NCI-H2171 treated with DMSO at 0.1 percent for 48 hours (cell line): Measurements from ENCODE around the gene ASTN2.

Source experiments
- DNase-seq: peaks from one replicate; lab custom pipeline; 2025; lab: John Stamatoyannopoulos, UW

The ASTN2 gene

DNA sequence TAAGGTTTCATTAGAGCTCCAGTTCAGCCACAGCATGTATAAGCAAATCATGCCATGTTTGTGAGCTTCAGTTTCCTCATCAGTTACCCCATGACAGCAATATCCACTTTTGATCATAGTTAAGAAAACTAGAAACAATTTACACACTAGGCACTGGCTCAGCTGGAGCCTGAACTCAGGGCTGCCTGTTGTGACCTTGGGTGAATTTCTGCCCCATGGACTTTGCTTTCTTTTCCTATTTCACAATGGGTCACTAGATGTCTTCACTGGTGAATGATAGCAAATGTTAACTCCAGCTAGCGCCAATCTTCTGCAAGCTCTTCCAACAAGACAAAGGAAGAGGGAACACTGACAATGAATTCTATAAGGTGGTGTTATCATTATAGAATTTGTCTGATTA is 961.1 kb downstream of the ASTN2 start:
- no peak for DNase-seq

DNA sequence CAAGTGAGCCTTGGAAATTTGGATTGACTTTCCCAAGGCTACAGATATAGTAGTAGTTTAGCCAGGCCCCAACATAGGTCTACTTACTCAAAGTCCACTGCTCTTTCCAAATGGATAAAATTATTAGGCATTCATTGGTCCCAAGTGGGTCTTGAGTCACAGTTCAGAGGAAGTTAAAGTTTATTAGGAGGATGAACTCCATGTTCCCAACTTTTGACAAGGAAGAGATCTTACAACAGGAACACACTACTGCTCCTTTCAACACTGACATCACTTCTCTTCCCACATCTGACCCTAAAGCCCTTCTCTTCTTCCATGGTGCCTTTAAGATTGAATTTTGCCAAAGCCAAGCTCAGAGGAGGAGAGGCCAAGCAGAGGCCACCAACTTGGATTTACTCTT is 962.2 kb downstream of the ASTN2 start:
- no peak for DNase-seq

DNA sequence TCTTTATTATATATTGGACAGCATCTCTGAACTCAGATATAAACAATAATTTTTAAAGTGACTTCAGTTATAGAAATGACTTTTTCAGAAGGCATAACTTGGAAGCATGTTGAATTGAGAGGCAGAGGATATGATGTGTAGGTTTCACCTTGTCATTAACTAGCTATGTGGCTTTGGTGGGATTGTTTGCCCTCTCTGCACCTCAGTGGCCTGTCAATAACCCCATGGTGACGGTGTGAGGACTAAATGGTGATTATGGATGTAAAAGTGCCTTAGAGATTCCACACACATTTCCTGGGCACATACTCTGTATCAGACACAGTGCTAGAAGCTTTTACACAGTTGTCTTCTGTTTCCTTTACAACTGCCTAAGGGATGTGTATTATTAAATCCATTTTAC is 962.6 kb downstream of the ASTN2 start:
- DNase-seq, result no peak

DNA sequence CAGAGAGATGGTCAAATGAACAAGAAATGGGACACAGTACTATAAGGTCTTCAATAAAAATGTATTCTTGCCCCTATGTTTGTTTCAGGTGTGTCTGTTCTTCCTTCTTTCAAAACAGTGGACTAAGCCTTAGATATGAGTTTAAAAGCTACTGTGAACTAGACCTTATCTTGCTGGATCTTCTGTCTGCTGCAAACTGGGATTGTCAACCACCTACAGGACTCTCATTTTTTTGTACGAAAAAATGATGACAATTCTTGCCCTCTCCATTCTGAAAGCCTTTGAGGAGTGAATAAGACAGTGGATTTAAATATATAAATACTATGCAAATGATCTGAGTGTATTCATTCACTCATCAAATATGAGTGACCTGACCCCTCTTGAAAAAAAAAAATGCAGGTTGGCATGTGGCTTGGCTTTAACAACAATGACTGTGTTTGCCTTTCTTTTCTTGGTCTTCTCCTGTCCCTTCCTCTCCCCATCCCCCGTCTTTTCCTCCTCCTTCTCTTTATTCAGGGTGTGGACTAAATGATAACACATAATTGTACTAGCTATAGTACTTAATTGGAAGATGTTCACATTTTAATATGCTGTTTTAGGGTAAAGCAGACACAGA is 963.2 kb downstream of the ASTN2 start:
- no peak for DNase-seq

DNA sequence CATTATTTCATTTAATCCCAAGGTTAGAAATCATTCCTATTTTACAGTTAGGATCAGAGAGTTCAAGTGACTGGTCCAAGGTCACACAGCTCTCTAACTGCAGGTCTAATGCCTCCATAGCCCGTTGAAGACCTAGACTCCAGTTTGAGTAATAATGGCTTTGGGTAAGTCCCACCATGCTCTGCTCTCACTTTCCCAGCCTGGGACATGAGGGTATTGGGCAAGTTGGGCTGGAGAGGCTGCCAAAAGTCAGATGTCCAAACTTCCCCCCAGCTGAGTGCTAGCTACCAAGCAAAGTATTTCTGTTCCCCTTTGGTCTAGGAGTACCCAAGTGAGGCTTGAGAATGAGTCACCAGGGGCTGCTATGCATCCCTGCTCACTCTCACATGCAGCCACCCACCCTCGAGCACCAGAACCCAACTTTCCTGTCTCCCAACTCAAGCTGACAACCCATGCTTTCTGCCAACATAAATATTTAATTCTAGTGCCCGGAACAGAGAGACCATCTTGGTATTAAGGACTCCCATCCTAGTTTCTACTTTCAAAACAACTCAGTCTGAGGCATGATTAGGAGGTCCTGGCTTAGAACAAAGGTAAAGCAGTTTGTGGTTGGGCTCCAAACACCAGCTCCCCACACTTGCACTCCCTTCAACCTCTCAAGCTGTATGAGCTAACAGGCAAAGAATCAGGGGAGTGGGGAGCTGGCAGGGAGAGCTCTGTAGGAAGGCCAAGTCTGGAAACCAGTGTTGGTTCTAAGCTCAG is 964.3 kb downstream of the ASTN2 start:
- no peak for DNase-seq

DNA sequence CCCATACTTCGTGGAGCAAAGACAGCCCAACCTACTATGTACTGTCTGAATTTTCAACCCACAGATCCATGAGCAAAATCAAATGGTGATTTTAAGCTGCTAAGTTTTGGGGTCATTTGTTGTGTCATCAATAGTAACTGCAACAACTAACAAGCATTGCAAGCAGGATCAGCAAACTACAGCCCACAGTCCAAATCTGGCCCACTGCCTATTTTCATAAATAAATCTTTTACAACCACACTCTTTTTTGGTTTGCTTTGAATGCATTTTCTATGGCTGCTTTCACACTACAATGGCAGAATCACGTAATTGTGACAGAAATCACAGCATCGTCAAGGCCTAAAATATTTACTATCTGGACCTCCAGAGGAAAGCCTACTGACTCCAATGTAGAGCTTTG is 964.9 kb downstream of the ASTN2 start:
- no peak for DNase-seq

DNA sequence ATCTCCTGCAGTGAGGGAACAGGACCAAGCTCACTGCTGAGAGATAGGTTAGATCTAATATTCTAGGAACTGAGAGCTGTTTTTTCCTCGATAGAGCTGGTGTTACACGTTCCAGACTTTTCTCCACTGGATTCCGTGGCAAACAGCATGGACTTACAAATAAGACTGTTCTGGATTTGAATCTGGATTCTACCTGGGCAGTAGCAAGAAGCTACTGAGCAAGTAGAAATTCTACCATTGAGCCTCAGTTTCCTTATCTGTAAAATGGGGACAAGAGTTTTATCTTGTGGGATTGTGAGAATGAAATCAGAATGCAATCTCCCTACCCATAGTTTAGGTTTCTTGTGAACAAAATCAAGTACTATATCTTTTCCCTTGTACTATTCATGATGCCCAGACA is 966.4 kb downstream of the ASTN2 start:
- no peak for DNase-seq

DNA sequence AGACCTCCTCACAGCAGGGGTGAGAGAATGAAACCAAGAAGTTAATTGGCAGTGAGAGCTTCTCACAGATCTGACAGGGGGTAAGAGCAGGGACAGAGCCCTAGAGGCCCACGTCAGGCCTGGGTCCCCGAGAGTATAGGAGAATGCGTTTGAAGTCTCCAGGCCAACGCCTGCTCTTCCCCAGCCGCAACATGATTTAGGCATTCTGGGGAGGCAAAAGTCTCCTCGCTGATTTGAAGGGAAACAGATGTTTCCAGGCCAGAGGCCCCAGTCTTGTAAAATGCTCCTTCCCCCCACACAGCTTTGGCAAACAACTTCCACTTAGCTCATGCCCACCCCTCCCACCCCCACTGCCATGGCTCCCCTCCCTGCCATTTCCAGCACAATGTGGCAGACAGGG is 966.9 kb downstream of the ASTN2 start:
- no peak for DNase-seq

DNA sequence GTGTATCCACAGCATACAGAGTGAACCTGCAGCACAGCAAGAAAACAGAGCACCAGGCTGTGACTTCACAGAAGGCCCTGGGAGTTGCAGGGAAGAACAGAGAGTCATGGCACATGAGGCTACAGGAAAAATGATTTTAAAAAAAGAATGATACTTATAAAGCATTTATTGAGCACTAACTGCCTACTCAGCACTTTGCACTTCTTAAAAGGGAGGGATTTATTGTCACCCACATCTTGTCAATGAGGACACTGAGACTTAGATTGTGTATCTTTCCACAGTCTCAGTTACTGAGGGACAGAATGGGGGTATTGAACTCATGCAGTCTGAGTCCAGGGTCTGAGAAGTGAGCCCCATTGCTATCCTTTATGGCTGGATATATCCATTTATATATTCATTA is 972.3 kb downstream of the ASTN2 start:
- DNase-seq, result no peak

DNA sequence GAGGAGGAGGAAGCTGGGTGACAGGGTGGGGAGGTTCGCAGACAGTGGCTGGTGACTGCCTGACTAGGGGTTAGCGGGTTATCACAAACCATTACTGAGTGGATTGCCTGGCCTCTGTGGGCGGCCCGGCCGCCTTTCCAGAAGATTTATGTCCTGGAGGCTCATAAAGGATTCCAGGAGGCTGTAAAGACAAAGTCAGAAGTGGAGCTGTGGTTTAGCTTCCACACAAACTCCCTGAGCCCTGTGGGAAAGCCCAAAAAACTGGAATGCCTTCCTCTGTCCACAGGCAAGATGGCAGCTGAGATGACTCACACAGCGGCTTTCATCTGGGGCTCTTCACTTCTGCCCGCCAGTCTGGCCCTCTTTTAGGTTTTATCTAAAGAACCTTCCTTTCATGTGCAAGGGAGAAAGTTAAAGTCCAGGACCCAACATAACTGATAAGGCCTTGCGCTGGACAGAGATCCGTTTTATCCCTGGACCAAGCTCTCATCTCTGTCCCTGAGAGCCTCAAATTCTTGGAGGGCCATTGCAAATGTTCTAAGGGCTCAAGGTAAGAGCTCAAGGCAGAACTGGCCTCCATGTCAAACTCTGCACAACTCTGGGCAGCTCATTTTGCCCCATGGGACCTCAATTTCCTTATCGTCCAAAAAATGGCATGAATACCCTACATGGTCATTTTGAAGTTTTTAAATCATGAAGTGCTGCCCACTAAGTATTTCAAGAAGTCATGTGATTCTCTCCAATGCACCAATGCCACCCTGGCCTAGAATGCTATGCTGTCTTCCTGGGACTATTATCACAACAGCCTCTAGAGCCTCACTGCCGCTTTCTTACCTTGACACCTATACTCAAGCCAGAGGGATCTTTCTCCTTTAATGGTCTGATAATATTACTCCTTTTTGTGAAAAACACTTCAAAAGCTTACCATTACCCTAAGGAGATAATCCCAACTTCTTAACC is 977.2 kb downstream of the ASTN2 start:
- DNase-seq, result no peak

DNA sequence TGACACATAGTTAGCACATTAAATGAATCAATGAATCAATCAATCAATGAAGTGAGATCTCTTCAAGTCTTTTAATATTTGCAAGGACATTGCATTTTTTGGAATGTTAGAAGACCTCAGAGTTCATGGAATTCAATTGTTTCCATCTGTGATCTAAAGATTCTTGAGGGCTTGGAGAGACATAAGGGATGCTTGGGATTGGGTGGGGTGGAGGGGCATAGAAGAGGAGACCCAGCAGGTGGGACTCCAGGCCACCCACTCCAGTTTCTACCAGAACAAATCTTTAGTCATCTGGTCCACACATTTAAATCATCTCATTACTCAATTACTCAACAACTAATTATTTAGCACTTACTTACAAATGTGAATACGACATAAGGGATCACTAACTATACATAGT is 978.7 kb downstream of the ASTN2 start:
- DNase-seq, result no peak

DNA sequence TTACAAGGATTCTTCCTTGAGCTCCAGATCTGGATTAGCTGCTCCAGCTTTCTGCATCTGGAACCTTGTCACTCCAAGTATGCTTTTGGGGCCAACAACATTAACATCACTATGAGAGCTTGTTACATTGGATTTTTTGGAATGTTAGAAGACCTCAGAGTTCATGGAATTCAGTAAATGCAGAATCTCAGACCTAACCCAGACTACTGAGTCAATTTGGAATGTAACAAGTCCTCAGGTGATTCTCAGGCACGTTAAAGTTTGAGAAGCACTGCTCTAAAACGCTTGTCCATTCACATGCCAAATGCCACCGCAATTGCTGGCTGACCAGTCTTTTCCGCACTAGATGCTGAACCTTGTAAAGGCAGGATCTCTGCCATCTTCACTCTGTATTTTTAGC is 979.2 kb downstream of the ASTN2 start:
- DNase-seq, result no peak

DNA sequence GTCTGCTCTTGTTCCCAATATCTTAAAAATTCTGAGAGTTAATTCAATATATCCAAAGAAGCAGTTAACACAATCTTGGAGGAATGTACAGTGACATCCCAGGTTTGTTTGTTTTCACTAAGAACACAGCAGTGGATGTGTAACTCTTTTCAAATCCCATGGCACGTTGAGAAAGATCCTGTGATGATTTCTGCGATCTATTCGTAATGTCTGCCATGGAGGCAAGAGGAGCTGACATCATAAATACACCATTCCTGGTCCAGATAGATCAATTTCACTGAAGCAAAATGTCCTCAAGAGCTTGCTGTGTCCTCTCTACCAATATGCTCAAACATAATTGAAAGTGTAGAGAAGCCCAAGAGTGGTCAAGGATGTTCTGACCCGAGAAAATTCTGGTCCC is 980.5 kb downstream of the ASTN2 start:
- DNase-seq, result no peak

DNA sequence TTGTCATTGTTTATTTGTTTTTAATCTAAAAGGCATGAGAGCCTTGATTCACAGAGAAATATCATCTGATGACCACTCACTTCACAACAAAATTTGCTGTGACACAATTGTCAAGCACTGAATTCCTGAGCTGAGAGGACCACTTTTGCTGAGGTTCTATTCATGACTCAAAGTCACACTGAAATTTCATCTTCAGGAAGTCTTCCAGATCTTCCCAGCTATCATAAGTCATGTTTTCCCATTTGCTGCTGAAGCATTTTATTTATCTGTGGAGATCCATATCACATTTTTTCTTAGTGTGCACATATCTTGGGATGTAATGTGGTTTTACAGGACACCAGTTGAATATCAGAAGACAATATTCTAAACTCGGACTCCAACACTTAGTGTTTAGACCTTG is 982.8 kb downstream of the ASTN2 start:
- DNase-seq, result no peak

DNA sequence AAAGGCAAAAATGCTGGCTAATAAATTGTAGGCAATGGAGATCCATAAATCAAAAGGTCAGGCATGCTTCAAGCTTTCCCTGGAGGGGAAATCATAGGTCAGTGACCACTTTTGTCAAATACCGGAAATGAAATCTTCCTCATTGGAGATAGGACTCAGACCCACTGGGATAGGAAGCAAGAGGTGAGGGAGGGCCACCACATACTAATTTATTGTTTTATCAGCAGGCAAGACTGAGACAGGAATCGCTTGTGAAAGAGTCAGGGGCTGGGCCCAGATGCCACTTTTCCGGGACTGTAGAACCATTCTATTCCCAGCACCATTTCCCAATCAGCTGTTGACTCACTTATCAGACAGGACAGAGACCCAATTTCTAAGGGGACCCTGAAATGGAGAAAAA is 984.0 kb downstream of the ASTN2 start:
- DNase-seq, result no peak

DNA sequence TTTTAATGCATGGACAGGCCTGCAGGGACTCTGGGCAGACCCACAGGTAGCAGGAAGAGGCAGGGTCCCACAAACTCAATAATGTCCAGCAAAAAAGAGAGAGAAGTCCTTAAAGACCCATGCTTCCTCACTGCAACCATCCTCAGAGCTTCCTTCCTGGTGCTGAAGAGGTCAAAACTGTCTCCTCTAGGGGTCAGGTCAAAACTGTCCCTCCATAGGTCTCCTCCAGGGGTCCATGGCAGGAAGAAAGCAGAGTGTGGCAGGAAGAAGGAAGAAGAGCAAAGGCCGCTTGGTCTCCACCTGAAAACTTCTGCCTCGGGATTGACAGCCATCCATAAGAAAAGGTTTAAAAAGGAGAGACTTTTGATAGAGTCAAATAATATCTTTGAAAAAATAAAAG is 989.6 kb downstream of the ASTN2 start:
- DNase-seq, result no peak

DNA sequence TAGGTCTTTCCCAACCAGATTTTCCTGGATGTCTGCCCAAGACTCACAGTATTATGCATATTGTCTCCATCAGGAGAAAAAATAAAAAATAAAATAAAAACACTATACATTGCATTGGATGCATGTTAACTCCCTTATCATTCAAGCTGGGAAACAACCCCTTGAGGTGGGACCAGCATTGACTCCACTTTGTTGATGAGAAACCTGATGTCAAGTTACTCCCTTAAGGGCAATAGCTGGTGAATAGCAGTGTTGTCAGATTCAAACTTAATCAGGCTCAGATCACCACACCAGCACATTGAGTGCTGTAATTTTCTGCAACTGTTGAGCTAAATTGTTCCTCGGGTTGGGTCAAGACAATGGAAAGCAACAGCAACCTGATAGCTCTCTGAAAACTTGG is 991.7 kb downstream of the ASTN2 start:
- DNase-seq, result no peak

DNA sequence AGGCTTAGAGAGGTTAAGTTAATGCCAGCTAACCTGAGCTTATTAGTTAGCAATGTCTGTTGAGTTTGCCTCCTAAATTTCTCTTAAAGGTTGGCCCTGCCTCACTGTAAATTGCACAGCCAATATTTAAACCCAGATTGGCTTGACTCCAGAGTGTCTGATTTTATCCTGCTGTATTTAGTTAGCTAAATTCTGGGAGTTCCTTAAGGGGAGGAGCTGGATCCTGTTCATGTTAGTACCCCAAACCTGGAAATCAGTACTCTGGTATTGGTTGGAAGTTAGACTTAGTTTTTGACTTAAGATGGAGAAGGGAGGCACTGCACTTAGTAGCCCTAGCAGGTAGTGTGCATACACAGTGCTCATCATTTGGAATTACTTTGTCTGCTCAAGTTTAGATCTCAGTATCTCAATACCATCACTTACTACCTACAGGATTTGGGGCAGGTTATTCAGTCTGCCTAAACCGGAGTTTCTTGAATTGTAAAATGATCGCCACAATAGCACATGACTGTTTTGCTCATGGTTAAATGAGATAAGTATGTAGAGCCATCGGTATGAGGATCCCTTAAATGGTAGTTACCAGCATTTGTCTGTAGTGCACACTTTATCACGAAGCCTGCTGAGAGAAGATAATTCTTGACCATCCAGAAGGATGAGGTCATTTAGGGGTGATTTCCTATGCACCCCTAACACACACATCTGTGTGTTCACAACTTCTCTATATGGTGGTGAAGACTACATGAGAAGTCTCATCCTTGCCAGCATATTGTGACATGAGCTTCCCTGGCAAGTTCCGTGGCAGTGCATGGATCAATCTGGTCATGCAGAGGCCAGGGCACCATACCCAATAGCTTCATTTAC is 992.5 kb downstream of the ASTN2 start:
- no peak for DNase-seq

DNA sequence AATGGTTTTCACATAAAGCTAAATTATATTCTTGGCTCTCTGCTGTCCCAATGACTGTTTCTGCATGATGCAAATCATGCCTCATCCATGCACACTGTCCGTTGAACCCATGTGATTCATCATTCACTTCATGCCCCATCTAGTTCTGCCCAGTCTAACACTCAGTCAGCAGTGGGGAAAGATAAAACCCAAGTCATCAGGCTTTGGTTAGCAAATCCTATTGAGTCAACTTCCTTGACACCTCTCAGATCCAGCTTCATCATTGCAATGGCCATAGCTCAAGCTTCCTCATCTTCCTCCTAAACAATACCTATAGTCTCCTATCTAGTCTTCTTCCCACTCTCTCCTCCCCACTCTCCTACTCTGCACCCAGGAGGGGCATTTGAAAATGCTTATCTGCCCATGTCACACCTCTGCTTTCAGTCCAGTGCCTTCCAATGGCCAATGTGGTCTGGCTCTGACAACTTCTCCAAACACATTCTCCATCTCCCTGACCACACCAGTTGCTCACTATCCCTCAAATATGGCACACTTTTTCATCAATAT is 993.8 kb downstream of the ASTN2 start:
- DNase-seq, result no peak

DNA sequence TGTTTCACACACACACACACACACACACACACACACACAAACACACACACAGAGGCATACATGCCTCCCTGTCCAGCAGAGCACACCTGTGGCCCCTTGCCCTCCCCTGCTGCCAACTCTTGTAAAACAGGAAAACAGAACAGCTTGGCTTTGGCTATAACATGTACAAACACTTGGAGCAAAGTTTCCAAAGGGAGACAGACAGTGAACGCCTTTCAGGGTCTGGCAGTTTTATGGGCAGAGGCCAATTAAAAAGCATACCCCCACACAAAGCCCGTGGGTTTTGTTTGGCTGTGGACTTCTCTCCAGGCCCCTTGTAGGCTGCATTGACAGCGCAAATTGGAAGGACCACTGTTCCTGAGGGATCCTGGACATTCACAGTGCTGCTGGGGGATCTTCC is 995.7 kb downstream of the ASTN2 start:
- no peak for DNase-seq

DNA sequence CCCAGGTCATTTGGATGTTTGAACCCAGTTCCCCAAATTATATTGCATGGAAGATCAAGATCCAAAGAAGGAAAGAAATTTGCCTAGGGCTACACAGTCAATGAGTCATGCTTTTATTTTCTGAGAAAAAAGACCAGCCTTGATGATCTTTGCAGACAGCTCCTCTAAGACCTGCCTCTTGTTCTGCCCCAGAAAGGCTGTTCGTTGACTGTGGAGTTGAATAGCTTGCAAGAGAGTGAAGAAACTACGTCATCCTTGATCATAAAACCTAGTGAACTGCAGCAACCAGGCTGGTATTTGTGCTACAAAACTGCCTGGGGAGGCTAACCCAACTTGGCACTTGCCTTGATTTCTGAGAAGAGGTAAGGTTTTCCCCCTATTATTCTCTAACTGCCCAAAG is 997.4 kb downstream of the ASTN2 start:
- no peak for DNase-seq

DNA sequence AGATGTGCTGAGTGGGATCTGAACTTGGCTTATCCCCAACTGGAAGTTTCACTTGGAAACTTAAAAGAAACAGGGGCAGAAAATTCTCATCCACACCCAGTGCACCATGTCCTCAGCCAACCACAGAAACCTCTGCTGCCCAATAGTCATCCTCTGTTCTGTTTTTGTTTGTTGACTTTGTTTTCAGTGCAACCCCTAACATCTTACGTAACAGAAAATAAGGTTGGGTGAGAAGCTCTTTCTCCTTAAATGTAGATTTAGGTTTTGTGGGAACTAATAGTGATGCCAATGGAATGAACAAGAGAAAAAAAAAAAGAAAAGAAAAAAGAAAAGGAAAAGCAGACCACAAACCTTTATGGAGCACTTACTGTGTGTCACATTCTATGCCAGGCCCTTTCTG is 998.4 kb downstream of the ASTN2 start:
- DNase-seq, result no peak
